H1 (cell line): ENCODE measurements around the gene COBLL1. TPM values are rescaled to one million over a fixed set of nuclear protein-coding genes. Genes with fewer than 3 reads are reported as not detected.

ENCODE experiments used
- BACH1 ChIP-seq: IDR thresholded peaks from 2 replicates; pipeline ENCODE4 v1.6.1; 2012; ENCODE audit warnings: low read length, improper control_type of control experiment
- CHD7 ChIP-seq: fragments of 300-600 bp; sonication (generic); IDR thresholded peaks from 2 replicates; pipeline ENCODE4 v1.7.1; 2012; ENCODE audit warnings: low read length, moderate library complexity, mild to moderate bottlenecking, inconsistent platforms; ENCODE audit not compliant: insufficient replicate concordance
- CTCF ChIP-seq, 3 experiments: IDR thresholded peaks; 1 replicate in 2 of 3; 2 replicates in 1 of 3; pipeline versions ENCODE4 v1.5.1 to v1.6.1; 2011; ENCODE audit warnings: low read length in 3 of 3, mild to moderate bottlenecking in 3 of 3, inconsistent platforms in 2 of 3, low read depth in 1 of 3, moderate library complexity in 1 of 3; ENCODE audit not compliant: insufficient read depth in 1 of 3; ENCODE audit errors: control extremely low read depth in 1 of 3
- E2F6 ChIP-seq: IDR thresholded peaks from 2 replicates; pipeline ENCODE4 v1.6.1; 2012; ENCODE audit warnings: inconsistent platforms
- KDM1A ChIP-seq: fragments of 200-600, 300-600 bp; sonication (generic); IDR thresholded peaks from 2 replicates; pipeline ENCODE4 v1.7.1; 2016; ENCODE audit warnings: mild to moderate bottlenecking, low read length, borderline replicate concordance
- POLR2AphosphoS5 ChIP-seq: IDR thresholded peaks from 2 replicates; pipeline ENCODE4 v1.6.1; 2011; ENCODE audit warnings: low read depth, low read length
- polyA plus RNA-seq, 7 experiments: library from polyadenylated mRNA; depleted of rRNA in 3 of 7; stranded (reverse) in 5 of 7; unstranded in 2 of 7; fragments of >200 nt in 5 of 7; fragments of 200-250 nt in 2 of 7; gene quantifications; 1 replicate in 5 of 7; 2 replicates in 1 of 7; 4 replicates in 1 of 7; pipeline versions ENCODE4 v1.2.1 to v1.2.3, GENCODE V29; 2011 to 2013; ENCODE audit warnings: missing spikeins in 2 of 7, mixed read lengths in 2 of 7
- total RNA-seq: library from RNA; stranded (reverse); fragmentation: NEBNext Ultra II Directional; extraction: Animal tissue kit (Norgen Biotek cat#: 25700); gene quantifications from 2 replicates; pipeline ENCODE4 v1.2.1, GENCODE V29; 2021

COBLL1 gene
- total and polyA plus RNA-seq, 2 of the 8 experiments (the other 6 are each of a cell fraction or from before 2014, with no cell fraction given), result 2.2 to 6.2 TPM

- no peak for TF ChIP-seq CHD7
- no peak for TF ChIP-seq POLR2AphosphoS5
- TF ChIP-seq E2F6, result no peak
- TF ChIP-seq KDM1A, result no peak
- TF ChIP-seq BACH1, result no peak
- no peak for TF ChIP-seq CTCF (IDR thresholded peaks at IDR 0.05; ENCODE audit: control extremely low read depth in 1 of 3, insufficient read depth in 1 of 3, low read depth in 1 of 3, low read length in 3 of 3)
Observed at GRCh38 chr2:164794432-164795231, 47.0 kb downstream of the COBLL1 start (continued).
